ENCODE measurements around the gene TTLL3. TPM values are rescaled to one million over a fixed set of nuclear protein-coding genes. Genes with fewer than 3 reads are reported as not detected.

Gene TTLL3
- total RNA-seq, 1 experiment from 2014 or later, result 8.4 TPM

DNA sequence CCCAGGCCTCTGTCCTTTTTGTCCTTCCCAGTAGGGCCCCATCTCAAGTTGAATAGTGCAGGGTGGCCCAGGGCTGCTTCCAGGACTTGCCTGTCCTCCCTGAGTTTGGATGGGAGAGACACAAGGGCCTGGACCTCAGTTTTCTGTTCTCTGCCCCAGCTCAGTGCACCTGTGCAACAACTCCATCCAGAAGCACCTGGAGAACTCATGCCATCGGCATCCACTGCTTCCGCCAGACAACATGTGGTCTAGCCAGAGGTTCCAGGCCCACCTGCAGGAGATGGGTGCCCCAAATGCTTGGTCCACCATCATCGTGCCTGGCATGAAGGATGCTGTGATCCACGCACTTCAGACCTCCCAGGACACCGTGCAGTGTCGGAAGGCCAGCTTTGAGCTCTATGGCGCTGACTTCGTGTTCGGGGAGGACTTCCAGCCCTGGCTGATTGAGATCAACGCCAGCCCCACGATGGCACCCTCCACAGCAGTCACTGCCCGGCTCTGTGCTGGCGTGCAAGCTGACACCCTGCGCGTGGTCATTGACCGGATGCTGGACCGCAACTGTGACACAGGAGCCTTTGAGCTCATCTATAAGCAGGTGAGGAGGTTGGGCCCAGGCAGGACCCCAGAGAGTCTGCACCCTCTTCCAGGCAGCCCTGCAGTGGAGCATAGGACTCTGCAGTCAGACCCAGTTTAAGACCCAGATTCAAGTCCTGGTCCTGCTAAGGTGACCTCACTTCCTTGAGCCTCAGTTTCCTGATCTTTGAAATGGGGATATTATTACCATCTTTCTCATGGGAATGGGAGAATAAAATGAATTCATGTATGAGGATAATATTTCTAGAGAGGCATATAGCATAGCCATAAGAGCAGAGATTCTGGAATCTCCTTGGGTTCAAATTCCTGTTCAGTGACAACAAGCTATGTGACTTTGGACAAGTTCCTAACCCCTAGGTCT, 19.0 kb downstream of the TTLL3 start:
- ATAC-seq (no peak), DNase-seq (no peak)
- ChIA-PET POLR2A (ENCODE audit: unreplicated experiment) (interaction anchor here (0.5 kb wide), 1 partner anchor 319 kb away, joined by 13 read pairs; no protein-coding TSS in a partner anchor), CTCF (no interaction called here)
- Histone ChIP-seq H3K9ac (ENCODE audit: low read length) (no peak overlapping the region), H3K79me2 (ENCODE audit: low read length) (no peaks in the 10 kb centered on the region), H3K4me1 (ENCODE audit: insufficient read depth, low read length) (no peaks in the 10 kb centered on the region), H3K36me3 (ENCODE audit: low read depth, low read length) (no peaks in the 10 kb centered on the region), H3K4me2 (ENCODE audit: low read length) (no peak overlapping the region), H2AFZ (ENCODE audit: low read length) (no peak overlapping the region), H4K20me1 (ENCODE audit: low read length) (no peaks in the 10 kb centered on the region), H3K4me3 (ENCODE audit: low read length) (no peak overlapping the region), H3K27ac (ENCODE audit: low read length) (no peak overlapping the region), H3K9me2 (replicated peaks; ENCODE audit: low read length) (no peaks in the 10 kb centered on the region), H3F3A (ENCODE audit: low read length, unreplicated experiment) (no peaks in the 10 kb centered on the region), H3K27me3 (ENCODE audit: low read length) (no peaks in the 10 kb centered on the region), H3K9me3 (ENCODE audit: low read length) (no peaks in the 10 kb centered on the region)
- BruUV-seq (replicated peaks), result no TSS peak
- TF ChIP-seq EZH2 (IDR thresholded peaks at IDR 0.05; ENCODE audit: low read length, unreplicated experiment) (no peak), EZH2phosphoT487 (IDR thresholded peaks at IDR 0.05; ENCODE audit: borderline replicate concordance, low read length) (no peak)
- TF ChIP-seq, protein P1, sequence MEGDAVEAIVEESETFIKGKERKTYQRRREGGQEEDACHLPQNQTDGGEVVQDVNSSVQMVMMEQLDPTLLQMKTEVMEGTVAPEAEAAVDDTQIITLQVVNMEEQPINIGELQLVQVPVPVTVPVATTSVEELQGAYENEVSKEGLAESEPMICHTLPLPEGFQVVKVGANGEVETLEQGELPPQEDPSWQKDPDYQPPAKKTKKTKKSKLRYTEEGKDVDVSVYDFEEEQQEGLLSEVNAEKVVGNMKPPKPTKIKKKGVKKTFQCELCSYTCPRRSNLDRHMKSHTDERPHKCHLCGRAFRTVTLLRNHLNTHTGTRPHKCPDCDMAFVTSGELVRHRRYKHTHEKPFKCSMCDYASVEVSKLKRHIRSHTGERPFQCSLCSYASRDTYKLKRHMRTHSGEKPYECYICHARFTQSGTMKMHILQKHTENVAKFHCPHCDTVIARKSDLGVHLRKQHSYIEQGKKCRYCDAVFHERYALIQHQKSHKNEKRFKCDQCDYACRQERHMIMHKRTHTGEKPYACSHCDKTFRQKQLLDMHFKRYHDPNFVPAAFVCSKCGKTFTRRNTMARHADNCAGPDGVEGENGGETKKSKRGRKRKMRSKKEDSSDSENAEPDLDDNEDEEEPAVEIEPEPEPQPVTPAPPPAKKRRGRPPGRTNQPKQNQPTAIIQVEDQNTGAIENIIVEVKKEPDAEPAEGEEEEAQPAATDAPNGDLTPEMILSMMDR (conservative IDR thresholded peaks at IDR 0.05; ENCODE audit: low read depth, low read length), result no peak
- intact Hi-C loops (cut with micrococcal nuclease), result no loop called here

DNA sequence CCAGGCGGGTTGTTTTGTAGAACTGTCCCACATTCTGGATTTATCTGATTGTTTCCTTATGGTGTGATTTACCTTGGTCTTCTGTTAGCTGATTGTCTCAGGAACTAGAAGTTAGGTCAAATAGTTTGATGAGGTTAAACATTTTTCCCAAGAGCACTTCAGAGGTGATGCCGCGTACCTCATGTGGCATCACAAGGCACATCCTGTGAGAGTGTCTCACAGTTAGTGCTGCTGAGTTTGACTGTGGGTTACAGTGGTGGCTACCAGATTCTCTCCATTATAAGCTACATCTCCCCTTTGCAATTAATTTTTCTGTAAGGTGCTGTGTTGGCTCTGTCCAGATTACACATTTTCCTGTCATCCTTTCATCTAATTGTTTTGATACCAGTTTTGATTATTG, 21.2 kb downstream of the TTLL3 start:
- Histone ChIP-seq H3K4me3 (ENCODE audit: low read length) (no peak overlapping the region), H3F3A (ENCODE audit: low read length, unreplicated experiment) (no peaks in the 10 kb centered on the region), H3K9me2 (replicated peaks; ENCODE audit: low read length) (no peaks in the 10 kb centered on the region), H2AFZ (ENCODE audit: low read length) (no peak overlapping the region), H4K20me1 (ENCODE audit: low read length) (no peaks in the 10 kb centered on the region), H3K9me3 (ENCODE audit: low read length) (no peaks in the 10 kb centered on the region), H3K9ac (ENCODE audit: low read length) (no peak overlapping the region), H3K27ac (ENCODE audit: low read length) (no peak overlapping the region), H3K36me3 (ENCODE audit: low read depth, low read length) (no peaks in the 10 kb centered on the region), H3K27me3 (ENCODE audit: low read length) (no peaks in the 10 kb centered on the region), H3K4me1 (ENCODE audit: insufficient read depth, low read length) (no peaks in the 10 kb centered on the region), H3K4me2 (ENCODE audit: low read length) (no peak overlapping the region), H3K79me2 (ENCODE audit: low read length) (no peaks in the 10 kb centered on the region)
- no peak for TF ChIP-seq EZH2 (IDR thresholded peaks at IDR 0.05; ENCODE audit: low read length, unreplicated experiment)
- no peak for TF ChIP-seq EZH2phosphoT487 (IDR thresholded peaks at IDR 0.05; ENCODE audit: borderline replicate concordance, low read length)
- TF ChIP-seq, protein P1 (conservative IDR thresholded peaks at IDR 0.05; ENCODE audit: low read depth, low read length), result no peak
- no TSS peak for BruUV-seq (replicated peaks)
- CTCF ChIA-PET, result no interaction called here
- no peak for DNase-seq
- no peak for ATAC-seq
- POLR2A ChIA-PET (ENCODE audit: unreplicated experiment), result interaction anchor here (1.1 kb wide), 1 partner anchor 115 kb away, joined by 5 read pairs; no protein-coding TSS in a partner anchor
- intact Hi-C loops (cut with micrococcal nuclease), result no loop called here

DNA sequence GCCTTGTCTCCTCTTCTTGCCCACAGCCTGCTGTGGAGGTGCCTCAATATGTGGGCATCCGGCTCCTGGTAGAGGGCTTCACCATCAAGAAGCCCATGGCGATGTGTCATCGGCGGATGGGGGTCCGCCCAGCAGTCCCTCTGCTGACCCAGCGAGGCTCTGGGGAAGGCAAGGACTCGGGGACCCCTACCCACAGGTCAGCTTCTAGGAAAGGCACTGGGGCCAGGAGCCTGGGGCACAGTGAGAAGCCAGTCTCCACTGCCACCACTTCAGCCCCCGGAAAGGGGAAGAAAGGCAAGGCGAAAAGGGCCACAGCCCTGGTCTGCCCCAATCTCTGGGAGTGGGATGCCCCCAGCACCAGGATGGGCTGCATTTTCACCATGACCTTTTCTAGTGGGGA, 23.0 kb downstream of the TTLL3 start:
- Histone ChIP-seq H3K27ac (ENCODE audit: low read length) (no peak overlapping the region), H3K4me3 (ENCODE audit: low read length) (no peak overlapping the region), H3K4me2 (ENCODE audit: low read length) (no peak overlapping the region), H3K9me3 (ENCODE audit: low read length) (no peaks in the 10 kb centered on the region), H4K20me1 (ENCODE audit: low read length) (no peaks in the 10 kb centered on the region), H3F3A (ENCODE audit: low read length, unreplicated experiment) (no peaks in the 10 kb centered on the region), H2AFZ (ENCODE audit: low read length) (no peak overlapping the region), H3K9me2 (replicated peaks; ENCODE audit: low read length) (no peaks in the 10 kb centered on the region), H3K79me2 (ENCODE audit: low read length) (no peaks in the 10 kb centered on the region), H3K4me1 (ENCODE audit: insufficient read depth, low read length) (no peaks in the 10 kb centered on the region), H3K36me3 (ENCODE audit: low read depth, low read length) (no peaks in the 10 kb centered on the region), H3K27me3 (ENCODE audit: low read length) (no peaks in the 10 kb centered on the region), H3K9ac (ENCODE audit: low read length) (no peak overlapping the region)
- intact Hi-C loops (cut with micrococcal nuclease), result no loop called here
- DNase-seq, result no peak
- TF ChIP-seq EZH2phosphoT487 (IDR thresholded peaks at IDR 0.05; ENCODE audit: borderline replicate concordance, low read length), result no peak
- TF ChIP-seq, protein P1 (conservative IDR thresholded peaks at IDR 0.05; ENCODE audit: low read depth, low read length), result no peak
- ATAC-seq, result no peak
- BruUV-seq (replicated peaks), result no TSS peak
- ChIA-PET POLR2A (ENCODE audit: unreplicated experiment) (no interaction called here), CTCF (no interaction called here)

Measured in PC-3 (cell line).